ENCODE results near the gene CHP2.

DNA sequence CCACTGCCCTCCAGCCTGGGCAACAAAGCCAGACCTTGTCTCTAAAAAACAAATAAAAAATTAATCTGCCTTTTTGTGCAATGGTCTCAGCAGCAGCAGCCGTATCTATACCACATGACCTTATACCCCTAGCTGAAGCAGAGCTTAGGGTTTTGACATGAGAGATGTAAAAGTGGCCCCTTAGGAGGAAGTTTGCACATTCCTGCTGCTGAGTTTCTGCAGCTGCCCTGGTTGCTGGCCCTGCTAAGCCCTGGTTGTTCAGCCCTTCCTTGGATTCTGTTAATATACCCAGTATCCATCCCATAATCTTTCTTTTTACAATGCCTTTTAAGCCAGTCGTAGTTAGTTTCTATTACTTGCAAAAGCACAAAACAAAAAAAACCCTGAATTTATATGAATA lies 48.0 kb downstream of the CHP2 start:
- no peak for TF ChIP-seq CTCF (conservative IDR thresholded peaks at IDR 0.05; ENCODE audit: low read length)
- no peak for TF ChIP-seq EZH2phosphoT487 (IDR thresholded peaks at IDR 0.05; ENCODE audit: borderline replicate concordance, low read depth, low read length)
